IMR-90 (cell line): ENCODE measurements around the gene HECTD1. TPM values are rescaled to one million over a fixed set of nuclear protein-coding genes. Genes with fewer than 3 reads are reported as not detected.

Source experiments
- ATAC-seq: fragments of 200-7000 bp; cut with Tn5 transposase; 2 replicates; pipeline ENCODE4 v1.9.1; 2020; ENCODE audit warnings: low read depth, mild to moderate bottlenecking, moderate library complexity
- BruUV-seq: library from RNA; stranded (reverse); fragments of 400-500 nt; replicated peaks from 2 replicates; lab custom pipeline; 2021; lab: Mats Ljungman, UMichigan
- CTCF ChIA-PET: fragments of 300-600 bp; formaldehyde crosslinking; extraction: SDS; loops from one replicate; lab custom pipeline; 2021; ENCODE audit warnings: antibody characterized with exemption; lab: Yijun Ruan, JAX
- POLR2A ChIA-PET: fragments of 300-600 bp; sonication (Branson Sonifier 250); formaldehyde crosslinking; loops from one replicate; lab custom pipeline; 2022; ENCODE audit warnings: antibody characterized with exemption; ENCODE audit not compliant: unreplicated experiment; lab: Charles Lee
- DNase-seq: peaks from one replicate; pipeline ENCODE4 v3.0.0; 2013
- H2AFZ ChIP-seq: replicated peaks from 2 replicates; pipeline ENCODE3; 2013; ENCODE audit warnings: low read length, mild to moderate bottlenecking; ENCODE audit not compliant: poor library complexity
- H2AK5ac ChIP-seq: 2 replicates; pipeline ENCODE4 v1.6.1; 2013; ENCODE audit warnings: low read depth, low read length, inconsistent platforms
- H2AK9ac ChIP-seq: replicated peaks from 2 replicates; pipeline ENCODE3; 2013; ENCODE audit warnings: mild to moderate bottlenecking, low read depth, low read length, moderate library complexity; ENCODE audit not compliant: poor library complexity
- H2BK120ac ChIP-seq: 2 replicates; pipeline ENCODE4 v1.6.1; 2013; ENCODE audit warnings: low read depth, low read length, inconsistent platforms
- H2BK15ac ChIP-seq: 3 replicates; pipeline ENCODE4 v1.6.1; 2013; ENCODE audit warnings: low read depth, low read length, inconsistent platforms
- H2BK20ac ChIP-seq: 2 replicates; pipeline ENCODE4 v1.6.1; 2013; ENCODE audit warnings: low read depth, mild to moderate bottlenecking, inconsistent platforms, low read length, moderate library complexity
- H2BK5ac ChIP-seq: 2 replicates; pipeline ENCODE4 v1.6.1; 2013; ENCODE audit warnings: mild to moderate bottlenecking, low read depth, low read length, inconsistent platforms; ENCODE audit not compliant: poor library complexity, severe bottlenecking
- H3K14ac ChIP-seq: replicated peaks from 2 replicates; pipeline ENCODE4 v1.6.1; 2013; ENCODE audit warnings: low read depth, low read length, inconsistent platforms
- H3K18ac ChIP-seq: 2 replicates; pipeline ENCODE4 v1.6.1; 2013; ENCODE audit warnings: low read depth, low read length, control low read depth
- H3K23ac ChIP-seq: 2 replicates; pipeline ENCODE4 v1.6.1; 2013; ENCODE audit warnings: low read depth, low read length, inconsistent platforms
- H3K27ac ChIP-seq: 2 replicates; pipeline ENCODE4 v1.5.1; 2013; ENCODE audit warnings: mild to moderate bottlenecking, control low read depth, low read length; ENCODE audit not compliant: insufficient read depth
- H3K27me3 ChIP-seq: 2 replicates; pipeline ENCODE4 v1.6.1; 2013; ENCODE audit warnings: low read length; ENCODE audit not compliant: control insufficient read depth, insufficient read depth
- H3K36me3 ChIP-seq: 2 replicates; pipeline ENCODE4 v1.6.1; 2013; ENCODE audit warnings: low read length, mixed read lengths; ENCODE audit not compliant: control insufficient read depth, insufficient read depth
- H3K4ac ChIP-seq: 2 replicates; pipeline ENCODE4 v1.6.1; 2013; ENCODE audit warnings: low read depth, low read length, inconsistent platforms
- H3K4me1 ChIP-seq: 2 replicates; pipeline ENCODE4 v1.6.1; 2013; ENCODE audit warnings: low read length, mixed read lengths; ENCODE audit not compliant: control insufficient read depth, insufficient read depth
- H3K4me2 ChIP-seq: 2 replicates; pipeline ENCODE4 v1.6.1; 2013; ENCODE audit warnings: low read depth, mild to moderate bottlenecking, control low read depth, low read length, moderate library complexity
- H3K4me3 ChIP-seq: 2 replicates; pipeline ENCODE4 v1.5.1; 2013; ENCODE audit warnings: low read depth, mild to moderate bottlenecking, control low read depth, low read length, moderate library complexity; ENCODE audit not compliant: insufficient read depth
- H3K56ac ChIP-seq: 2 replicates; pipeline ENCODE4 v1.6.1; 2013; ENCODE audit warnings: low read length, inconsistent platforms; ENCODE audit not compliant: insufficient read depth; ENCODE audit errors: extremely low read depth
- H3K79me1 ChIP-seq, 2 experiments: 2 replicates each; pipeline ENCODE4 v1.6.1; 2013; ENCODE audit warnings: low read length in 2 of 2, inconsistent platforms in 1 of 2, low read depth in 1 of 2
- H3K9ac ChIP-seq: 2 replicates; pipeline ENCODE4 v1.6.1; 2013; ENCODE audit warnings: low read depth, low read length, control low read depth
- H3K9me1 ChIP-seq: 2 replicates; pipeline ENCODE4 v1.6.1; 2013; ENCODE audit warnings: low read length, inconsistent platforms; ENCODE audit not compliant: insufficient read depth
- H3K9me3 ChIP-seq: 2 replicates; pipeline ENCODE4 v1.6.1; 2013; ENCODE audit warnings: low read length; ENCODE audit not compliant: control insufficient read depth, insufficient read depth
- H4K20me1 ChIP-seq: 2 replicates; pipeline ENCODE4 v1.6.1; 2013; ENCODE audit warnings: low read length, inconsistent platforms; ENCODE audit not compliant: insufficient read depth
- H4K5ac ChIP-seq: 2 replicates; pipeline ENCODE4 v1.6.1; 2013; ENCODE audit warnings: mild to moderate bottlenecking, low read depth, low read length, control low read depth
- H4K8ac ChIP-seq, 2 experiments: 2 replicates each; pipeline ENCODE4 v1.6.1; 2013; ENCODE audit warnings: low read depth in 2 of 2, low read length in 2 of 2, control low read depth in 1 of 2, inconsistent platforms in 1 of 2
- H4K91ac ChIP-seq: 2 replicates; pipeline ENCODE4 v1.6.1; 2013; ENCODE audit warnings: low read depth, low read length, inconsistent platforms; ENCODE audit not compliant: insufficient read depth
- CEBPB ChIP-seq: IDR thresholded peaks from 2 replicates; pipeline ENCODE4 v1.6.1; 2012; ENCODE audit warnings: low read depth, low read length, improper control_type of control experiment
- CHD1 ChIP-seq: IDR thresholded peaks from 2 replicates; pipeline ENCODE4 v1.6.1; 2012; ENCODE audit warnings: low read depth, low read length, improper control_type of control experiment
- RCOR1 ChIP-seq: IDR thresholded peaks from 2 replicates; pipeline ENCODE4 v1.6.1; 2012; ENCODE audit warnings: mild to moderate bottlenecking, low read length, improper control_type of control experiment; ENCODE audit not compliant: insufficient replicate concordance
- USF2 ChIP-seq: fragments of 150-350 bp; IDR thresholded peaks from 2 replicates; pipeline ENCODE4 v1.6.1; 2017; ENCODE audit warnings: mild to moderate bottlenecking, antibody characterized with exemption, low read length, low read depth
- WGBS, 2 experiments: methylation state at CpG; one replicate each; pipeline versions ENCODE4 v1.1.5 to v1.1.7; 2013; ENCODE audit warnings: missing lambda C conversion rate in 2 of 2; ENCODE audit not compliant: insufficient read length in 1 of 2; ENCODE audit errors: extremely low coverage in 2 of 2; 5-methylcytosine and 5-hydroxymethylcytosine counted together
- dilution Hi-C: fragments of 300-500 bp; cut with HindIII; formaldehyde crosslinking; loops from one replicate; pipeline ENCODE4 v1.14.3; 2018; ENCODE audit warnings: low sequenced_read_pairs; ENCODE audit not compliant: unreplicated experiment
- in situ Hi-C: fragments of 300-500 bp; cut with MboI; formaldehyde crosslinking; loops from 3 replicates; pipeline ENCODE4 v1.14.3; 2019; ENCODE audit warnings: low sequenced_read_pairs, inconsistent platforms, mixed read lengths
- intact Hi-C: fragments of 100-400 bp; cut with micrococcal nuclease; formaldehyde crosslinking; loops from 2 replicates; pipeline ENCODE4 v1.10.0; 2022
- polyA plus RNA-seq, 3 experiments: library from polyadenylated mRNA; depleted of rRNA; stranded (reverse); fragments of >200 nt; gene quantifications; 2 replicates each; pipeline ENCODE4 v1.2.3, GENCODE V29; 2012; ENCODE audit warnings: low replicate concordance in 1 of 3
- total RNA-seq: library from RNA; depleted of rRNA; stranded (reverse); fragments of >200 nt; gene quantifications from 2 replicates; pipeline ENCODE4 v1.2.3, GENCODE V29; 2012

Gene HECTD1
- total and polyA plus RNA-seq, 2 of the 4 experiments (the other 2 are of a cell fraction): 48.5 to 228 TPM

- ChIA-PET POLR2A (interaction anchor here (0.5 kb wide), 1 partner anchor 219 kb away, joined by 3 read pairs; no protein-coding TSS in a partner anchor), CTCF (no interaction called here)
- no peak overlapping the region for H3K23ac ChIP-seq
- TF ChIP-seq CHD1 (no peak), USF2 (no peak), RCOR1 (no peak), CEBPB (no peak)
- H3K27me3 ChIP-seq: no peaks in the 10 kb centered on the region
- H3K79me1 ChIP-seq: peaks cover 19 to 59% of the 10 kb centered on the region in 2 experiments; a peak in 3 of 4 replicates
- no peak overlapping the region for H3K9ac ChIP-seq
- H3K4me1 ChIP-seq: no peaks in the 10 kb centered on the region
- H3K56ac ChIP-seq: no peak overlapping the region
- in situ Hi-C loops (no loop called here), intact Hi-C loops (no loop called here), dilution Hi-C loops (no loop called here)
- no peak overlapping the region for H2AK5ac ChIP-seq
- H3K4ac ChIP-seq: no peak overlapping the region
- no peak overlapping the region for H3K18ac ChIP-seq
- H2BK5ac ChIP-seq: no peak overlapping the region
- no TSS peak for BruUV-seq
- peaks cover 6% of the 10 kb centered on the region; the same call in 1 of the 2 replicates for H3K9me1 ChIP-seq
- no peak overlapping the region for H3K4me2 ChIP-seq
- H2BK120ac ChIP-seq: no peak overlapping the region
- no peak overlapping the region for H2BK15ac ChIP-seq
- no peak for DNase-seq
- H3K27ac ChIP-seq: no peak overlapping the region
- H4K8ac ChIP-seq: no peak overlapping the region
- peaks cover 11% of the 10 kb centered on the region for H4K20me1 ChIP-seq
- peaks cover 10% of the 10 kb centered on the region for H3K36me3 ChIP-seq
- no peak overlapping the region for H2AK9ac ChIP-seq
- H3K9me3 ChIP-seq: no peaks in the 10 kb centered on the region
- H2BK20ac ChIP-seq: no peak overlapping the region
- no peak for ATAC-seq
- no peak overlapping the region for H3K14ac ChIP-seq
- H4K91ac ChIP-seq: no peak overlapping the region
- H2AFZ ChIP-seq: no peak overlapping the region
- H3K4me3 ChIP-seq: no peak overlapping the region
- no CpG with 5 or more reads among the region's 3 CpGs for WGBS, 2 experiments
- H4K5ac ChIP-seq: no peak overlapping the region
These were observed 27.1 kb downstream of the HECTD1 start for GRCh38 chr14:31180299-31181051.
